HepG2 (cell line): ENCODE results near the gene BAZ2A. TPM values are rescaled to one million over a fixed set of nuclear protein-coding genes. Genes with fewer than 3 reads are reported as not detected.

Experiments used
- ATAC-seq: fragments of 200-7000 bp; cut with Tn5 transposase; 3 replicates; pipeline ENCODE4 v1.9.1; 2020; ENCODE audit warnings: mild to moderate bottlenecking, moderate library complexity
- BruUV-seq: library from RNA; stranded (reverse); fragments of 400-500 nt; replicated peaks from 2 replicates; lab custom pipeline; 2021; lab: Mats Ljungman, UMichigan
- CTCF ChIA-PET: fragments of 300-600 bp; formaldehyde crosslinking; extraction: SDS; loops from one replicate; lab custom pipeline; 2021; ENCODE audit warnings: low total read pairs, inconsistent platforms, low intra/inter-chr PET ratio; lab: Yijun Ruan, JAX
- POLR2A ChIA-PET: fragments of 350-600 bp; sonication (Branson Sonifier 250); formaldehyde crosslinking; loops from one replicate; lab custom pipeline; 2020; ENCODE audit warnings: antibody characterized with exemption, inconsistent platforms; lab: Yijun Ruan, JAX
- DNase-seq: peaks from one replicate; pipeline ENCODE4 v3.0.0-alpha.2; 2015; ENCODE audit warnings: low spot score
- FAIRE-seq: peaks from 3 replicates; lab custom pipeline; 2011; peaks lifted over from hg19 to GRCh38; lab: Jason Lieb, UNC
- H2AFZ ChIP-seq: one replicate; pipeline ENCODE4 v1.6.1; 2011; ENCODE audit warnings: low read length, inconsistent platforms
- H3K27ac ChIP-seq: fragments of 300-600 bp; 3 replicates; pipeline ENCODE4 v1.8.0; 2011; ENCODE audit warnings: mixed run types, mild to moderate bottlenecking, mixed read lengths, low read length, inconsistent platforms; ENCODE audit not compliant: insufficient read depth; ENCODE audit errors: extremely low read length
- H3K27me3 ChIP-seq, 2 experiments: fragments of 200-600 bp in 1 of 2; 2 replicates in 1 of 2; 3 replicates in 1 of 2; pipeline versions ENCODE4 v1.6.0 to v1.8.0; 2011; ENCODE audit warnings: low read length in 2 of 2, mild to moderate bottlenecking in 2 of 2, moderate library complexity in 2 of 2, inconsistent platforms in 1 of 2; ENCODE audit not compliant: insufficient read depth in 2 of 2, control insufficient read depth in 1 of 2
- H3K36me3 ChIP-seq, 2 experiments: fragments of 200-600 bp in 1 of 2; replicated peaks in 1 of 2; 2 replicates in 1 of 2; 3 replicates in 1 of 2; pipeline versions ENCODE4 v1.5.1 to v1.8.0; 2011; ENCODE audit warnings: low read length in 2 of 2, inconsistent platforms in 1 of 2; ENCODE audit not compliant: insufficient read depth in 2 of 2, control insufficient read depth in 1 of 2
- H3K4me1 ChIP-seq: 2 replicates; pipeline ENCODE4 v1.5.1; 2012; ENCODE audit warnings: low read length, inconsistent platforms; ENCODE audit not compliant: insufficient read depth
- H3K4me2 ChIP-seq: 2 replicates; pipeline ENCODE4 v1.6.0; 2011; ENCODE audit warnings: low read depth, low read length, inconsistent platforms
- H3K4me3 ChIP-seq, 3 experiments: fragments of 200-600 bp in 1 of 3; sonication (generic), shearing (Covaris generic) in 1 of 3; replicated peaks in 1 of 3; 2 replicates each; pipeline ENCODE4 v1.5.1; 2011 to 2016; ENCODE audit warnings: low read length in 3 of 3, inconsistent platforms in 2 of 3, low read depth in 2 of 3, mild to moderate bottlenecking in 2 of 3, control low read depth in 1 of 3, mixed read lengths in 1 of 3; ENCODE audit not compliant: insufficient read depth in 1 of 3
- H3K79me2 ChIP-seq: one replicate; pipeline ENCODE4 v1.6.1; 2011; ENCODE audit warnings: low read length, inconsistent platforms; ENCODE audit not compliant: insufficient read depth
- H3K9ac ChIP-seq: 2 replicates; pipeline ENCODE4 v1.6.0; 2011; ENCODE audit warnings: mild to moderate bottlenecking, low read depth, low read length, inconsistent platforms; ENCODE audit not compliant: insufficient read depth
- H3K9me3 ChIP-seq: 2 replicates; pipeline ENCODE4 v1.5.1; 2012; ENCODE audit warnings: mild to moderate bottlenecking, low read length
- H4K20me1 ChIP-seq: 2 replicates; pipeline ENCODE4 v1.6.0; 2011; ENCODE audit warnings: inconsistent platforms, mild to moderate bottlenecking, low read length, moderate library complexity; ENCODE audit not compliant: insufficient read depth
- CEBPB ChIP-seq: IDR thresholded peaks from 2 replicates; pipeline ENCODE4 v1.6.1; 2011; ENCODE audit warnings: low read depth, low read length, improper control_type of control experiment, borderline replicate concordance
- CHD2 ChIP-seq: IDR thresholded peaks from 2 replicates; pipeline ENCODE4 v1.6.1; 2011; ENCODE audit warnings: low read depth, low read length, improper control_type of control experiment
- DMAP1 ChIP-seq: IDR thresholded peaks from 2 replicates; pipeline ENCODE4 v1.6.1; 2016
- ELF3 ChIP-seq: IDR thresholded peaks from 2 replicates; pipeline ENCODE4 v1.6.1; 2016; ENCODE audit warnings: missing genetic modification reagents, missing compliant biosample characterization
- HMG20A ChIP-seq: IDR thresholded peaks from 2 replicates; pipeline ENCODE4 v1.6.1; 2016; ENCODE audit warnings: borderline replicate concordance
- HOXA7 ChIP-seq: sonication (generic); formaldehyde crosslinking; IDR thresholded peaks from 2 replicates; pipeline ENCODE4 v1.8.1; 2022; ENCODE audit warnings: mild to moderate bottlenecking, missing genetic modification reagents, moderate library complexity
- ISX ChIP-seq: sonication (generic); formaldehyde crosslinking; conservative IDR thresholded peaks from 2 replicates; pipeline ENCODE4 v1.5.0; 2020; ENCODE audit warnings: missing genetic modification reagents
- KDM5A ChIP-seq: fragments of 200-600 bp; sonication (generic); IDR thresholded peaks from 2 replicates; pipeline ENCODE4 v1.7.0; 2018; ENCODE audit warnings: antibody characterized with exemption, mild to moderate bottlenecking, low read length, borderline replicate concordance
- MAFF ChIP-seq: IDR thresholded peaks from 2 replicates; pipeline ENCODE4 v1.6.1; 2011; ENCODE audit warnings: low read depth, low read length, improper control_type of control experiment
- PLRG1 ChIP-seq: fragments of 450-650 bp; conservative IDR thresholded peaks from 2 replicates; pipeline ENCODE4 v1.6.1; 2016
- TBL1XR1 ChIP-seq: fragments of 150-350 bp; IDR thresholded peaks from 2 replicates; pipeline ENCODE4 v1.6.1; 2014; ENCODE audit warnings: borderline replicate concordance, low read length; ENCODE audit not compliant: partially characterized antibody
- ZFP62 ChIP-seq: sonication (generic); formaldehyde crosslinking; IDR thresholded peaks from 2 replicates; pipeline ENCODE4 v1.4.0; 2020; ENCODE audit warnings: missing genetic modification reagents
- ZMYM4 ChIP-seq: sonication (generic); formaldehyde crosslinking; IDR thresholded peaks from 2 replicates; pipeline ENCODE4 v1.8.1; 2023; ENCODE audit warnings: mild to moderate bottlenecking, missing genetic modification reagents
- ZNF10 ChIP-seq: sonication (generic); formaldehyde crosslinking; IDR thresholded peaks from 2 replicates; pipeline ENCODE4 v1.4.0; 2020; ENCODE audit warnings: mild to moderate bottlenecking, low read depth, missing genetic modification reagents, borderline replicate concordance
- ZNF260 ChIP-seq: sonication (generic); formaldehyde crosslinking; IDR thresholded peaks from 2 replicates; pipeline ENCODE4 v1.4.0; 2020; ENCODE audit warnings: missing genetic modification reagents, low read depth, mild to moderate bottlenecking, borderline replicate concordance
- ZNF343 ChIP-seq: sonication (generic); formaldehyde crosslinking; IDR thresholded peaks from 2 replicates; pipeline ENCODE4 v1.4.0; 2020; ENCODE audit warnings: mild to moderate bottlenecking, missing genetic modification reagents
- ZNF44 ChIP-seq: sonication (generic); formaldehyde crosslinking; IDR thresholded peaks from 2 replicates; pipeline ENCODE4 v1.5.1; 2020; ENCODE audit warnings: mild to moderate bottlenecking, missing genetic modification reagents
- ZNF496 ChIP-seq: sonication (generic); formaldehyde crosslinking; IDR thresholded peaks from 2 replicates; pipeline ENCODE4 v1.8.1; 2023; ENCODE audit warnings: mild to moderate bottlenecking, moderate library complexity, missing genetic modification reagents; ENCODE audit not compliant: insufficient replicate concordance
- ZNF703 ChIP-seq: sonication (generic); formaldehyde crosslinking; IDR thresholded peaks from 2 replicates; pipeline ENCODE4 v1.5.1; 2020; ENCODE audit warnings: missing genetic modification reagents, mild to moderate bottlenecking, moderate library complexity, borderline replicate concordance
- ZNF761 ChIP-seq: sonication (generic); formaldehyde crosslinking; conservative IDR thresholded peaks from 2 replicates; pipeline ENCODE4 v1.4.0; 2020; ENCODE audit warnings: mild to moderate bottlenecking, missing genetic modification reagents
- ZNF780A ChIP-seq: sonication (generic); formaldehyde crosslinking; IDR thresholded peaks from 2 replicates; pipeline ENCODE4 v1.8.0; 2022; ENCODE audit warnings: mild to moderate bottlenecking, missing genetic modification reagents, moderate library complexity
- ZNF839 ChIP-seq: sonication (generic); formaldehyde crosslinking; IDR thresholded peaks from 2 replicates; pipeline ENCODE4 v1.4.0; 2020; ENCODE audit warnings: missing genetic modification reagents, mild to moderate bottlenecking, borderline replicate concordance
- WGBS: methylation state at CpG from one replicate; pipeline ENCODE4 v1.1.6; 2017; ENCODE audit warnings: low lambda C conversion rate; 5-methylcytosine and 5-hydroxymethylcytosine counted together
- in situ Hi-C: cut with HindIII; loops from 2 replicates; pipeline ENCODE4 v1.10.0; 2017; ENCODE audit warnings: low pct_unique_long_range_greater_than_20kb; ENCODE audit not compliant: extremely low pct_ligation_motif_present
- intact Hi-C: fragments of 100-400 bp; cut with micrococcal nuclease; formaldehyde crosslinking; loops from one replicate; pipeline ENCODE4 v1.10.0; 2022; ENCODE audit not compliant: unreplicated experiment
- polyA plus RNA-seq, 8 experiments: library from polyadenylated mRNA; depleted of rRNA in 3 of 8; stranded (reverse) in 7 of 8; unstranded in 1 of 8; fragments of >200 nt; fragmentation: Illumina TruSeq in 4 of 8; extraction: Trizol in 4 of 8; gene quantifications; 2 replicates each; pipeline versions ENCODE4 v1.2.1 to v1.2.3, GENCODE V29; 2011 to 2016; ENCODE audit warnings: low read depth in 4 of 8, missing spikeins in 1 of 8, mixed read lengths in 1 of 8; ENCODE audit not compliant: insufficient read depth in 1 of 8
- total RNA-seq, 5 experiments: library from RNA; depleted of rRNA; stranded (reverse); fragments of >200 nt; fragmentation: Illumina TruSeq; extraction: Trizol; gene quantifications; 2 replicates each; pipeline ENCODE4 v1.2.3, GENCODE V29; 2016; ENCODE audit warnings: low read depth in 1 of 5
- TF ChIP-seq, protein P1 (sequence below): IDR thresholded peaks from 2 replicates; pipeline ENCODE4 v1.6.1; 2012; ENCODE audit warnings: inconsistent platforms
- TF ChIP-seq, protein P2 (sequence below): sonication (generic); formaldehyde crosslinking; conservative IDR thresholded peaks from 2 replicates; pipeline ENCODE4 v1.4.0; 2020; ENCODE audit warnings: missing genetic modification reagents

BAZ2A gene
- total and polyA plus RNA-seq, 2 of the 13 experiments (the other 11 are each of a cell fraction or from before 2014, with no cell fraction given) = 21.8 to 73.5 TPM

DNA sequence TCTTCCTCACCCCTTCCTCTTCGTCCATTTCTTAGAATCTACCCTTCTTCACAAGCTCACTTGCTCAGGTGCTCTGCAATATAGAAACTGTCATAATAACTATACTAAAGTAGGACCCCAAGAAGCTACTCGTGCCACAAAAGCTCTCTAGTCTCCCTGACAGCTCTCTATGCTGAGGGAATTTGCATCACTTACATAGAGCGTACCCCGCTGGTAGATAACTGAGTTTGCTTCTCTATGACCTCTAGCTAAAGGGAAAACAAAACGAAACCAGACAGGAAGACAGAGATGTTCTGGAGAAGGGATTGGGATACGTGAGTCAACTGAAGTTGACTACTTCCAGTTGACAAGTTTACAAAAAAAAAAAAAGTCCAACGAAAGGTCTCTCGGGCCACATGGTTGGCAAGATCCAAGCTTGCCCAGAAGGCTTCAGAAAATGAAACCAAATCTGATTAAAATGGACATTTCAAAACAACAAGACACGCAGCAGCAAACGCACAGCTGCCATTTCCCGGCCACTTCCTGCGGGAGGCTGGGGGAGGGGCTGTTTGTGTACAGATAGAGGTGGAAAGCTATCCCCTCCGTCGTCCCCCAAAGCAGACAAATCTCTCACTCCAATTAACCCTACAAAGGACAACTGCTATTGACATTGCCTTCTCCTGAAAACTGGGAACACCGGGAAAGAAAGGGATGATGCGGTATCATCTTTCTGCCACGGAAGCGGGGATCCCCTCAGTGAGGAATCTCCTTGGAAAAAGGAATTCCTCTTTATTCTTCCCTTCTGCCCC, 1.3 kb downstream of the BAZ2A start:
- in situ Hi-C loops (no loop called here), intact Hi-C loops (no loop called here)
- Histone ChIP-seq H4K20me1 (peaks cover 10% of the 10 kb centered on the region), H3K9me3 (no peaks in the 10 kb centered on the region), H3K27me3 (no peaks in the 10 kb centered on the region; a peak in 1 of 5 replicates), H3K9ac (peak overlapping the region; percentile 92), H3K27ac (peak overlapping the region; percentile 74), H3K4me1 (peaks cover 80% of the 10 kb centered on the region), H2AFZ (no peak overlapping the region), H3K4me3 (peak overlapping the region; percentile 98 to 100 (median 99)), H3K4me2 (peak overlapping the region; percentile 84), H3K79me2 (peaks cover 70% of the 10 kb centered on the region), H3K36me3 (peaks cover 0 to 7% of the 10 kb centered on the region in 2 experiments; a peak in 2 of 5 replicates)
- FAIRE-seq = peak; percentile 26
- ATAC-seq = peak; percentile 15
- TSS peak; percentile 57 for BruUV-seq
- ChIA-PET CTCF (no interaction called here), POLR2A (interaction anchor here (0.6 to 1.8 kb wide), 8 partner anchors 8 to 407 kb away, joined by 3 to 8 read pairs (median 6); partner anchors contain the start of genes GLS2, NACA, PTGES3 and RBMS2)
- peak; percentile 31 for DNase-seq
- WGBS = 2% methylated on average over 18 of the region's 18 CpGs
- TF ChIP-seq ZNF761 (CRISPR knock-in tag) (no peak), MAFF (no peak), ISX (CRISPR knock-in tag) (no peak), ZNF780A (CRISPR knock-in tag) (no peak), ZNF703 (no peak), ZNF496 (CRISPR knock-in tag) (no peak), CEBPB (no peak), ELF3 (CRISPR knock-in tag) (0 out of 2 replicates have a peak, but pooled peaks have one; percentile 17), DMAP1 (CRISPR knock-in tag) (peak; percentile 63; the same call in 1 of the 2 replicates), ZFP62 (CRISPR knock-in tag) (no peak), ZNF260 (CRISPR knock-in tag) (no peak), HOXA7 (CRISPR knock-in tag) (no peak), ZNF10 (CRISPR knock-in tag) (no peak), PLRG1 (no peak), ZNF44 (no peak), TBL1XR1 (no peak), CHD2 (no peak), ZNF343 (CRISPR knock-in tag) (no peak), HMG20A (CRISPR knock-in tag) (no peak), ZMYM4 (CRISPR knock-in tag) (no peak), KDM5A (no peak), ZNF839 (no peak)
- TF ChIP-seq, protein P1, sequence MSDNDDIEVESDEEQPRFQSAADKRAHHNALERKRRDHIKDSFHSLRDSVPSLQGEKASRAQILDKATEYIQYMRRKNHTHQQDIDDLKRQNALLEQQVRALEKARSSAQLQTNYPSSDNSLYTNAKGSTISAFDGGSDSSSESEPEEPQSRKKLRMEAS = peak; percentile 33; the same call in 1 of the 2 replicates
- TF ChIP-seq, protein P2, sequence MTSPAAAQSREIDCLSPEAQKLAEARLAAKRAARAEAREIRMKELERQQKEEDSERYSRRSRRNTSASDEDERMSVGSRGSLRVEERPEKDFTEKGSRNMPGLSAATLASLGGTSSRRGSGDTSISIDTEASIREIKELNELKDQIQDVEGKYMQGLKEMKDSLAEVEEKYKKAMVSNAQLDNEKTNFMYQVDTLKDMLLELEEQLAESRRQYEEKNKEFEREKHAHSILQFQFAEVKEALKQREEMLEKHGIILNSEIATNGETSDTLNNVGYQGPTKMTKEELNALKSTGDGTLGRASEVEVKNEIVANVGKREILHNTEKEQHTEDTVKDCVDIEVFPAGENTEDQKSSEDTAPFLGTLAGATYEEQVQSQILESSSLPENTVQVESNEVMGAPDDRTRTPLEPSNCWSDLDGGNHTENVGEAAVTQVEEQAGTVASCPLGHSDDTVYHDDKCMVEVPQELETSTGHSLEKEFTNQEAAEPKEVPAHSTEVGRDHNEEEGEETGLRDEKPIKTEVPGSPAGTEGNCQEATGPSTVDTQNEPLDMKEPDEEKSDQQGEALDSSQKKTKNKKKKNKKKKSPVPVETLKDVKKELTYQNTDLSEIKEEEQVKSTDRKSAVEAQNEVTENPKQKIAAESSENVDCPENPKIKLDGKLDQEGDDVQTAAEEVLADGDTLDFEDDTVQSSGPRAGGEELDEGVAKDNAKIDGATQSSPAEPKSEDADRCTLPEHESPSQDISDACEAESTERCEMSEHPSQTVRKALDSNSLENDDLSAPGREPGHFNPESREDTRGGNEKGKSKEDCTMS (CRISPR knock-in tag) = no peak
